Neural cell (in vitro differentiated cells): ENCODE measurements around the gene CDK17. TPM values are rescaled to one million over a fixed set of nuclear protein-coding genes. Genes with fewer than 3 reads are reported as not detected.

ENCODE experiments used
- H2AFZ ChIP-seq: fragments of 200-600, 300-800 bp; sonication (generic), shearing (Covaris generic); 2 replicates; pipeline ENCODE4 v1.6.0; 2014; ENCODE audit warnings: low read depth, mild to moderate bottlenecking, antibody characterized with exemption, low read length, moderate library complexity
- H3F3A ChIP-seq: fragments of 200-600 bp; shearing (Covaris generic); 2 replicates; pipeline ENCODE4 v1.6.1; 2016; ENCODE audit warnings: mild to moderate bottlenecking, moderate library complexity, mixed read lengths, antibody characterized with exemption, low read length; ENCODE audit not compliant: insufficient read depth, poor library complexity, severe bottlenecking
- H3K27ac ChIP-seq: fragments of 200-600, 300-800 bp; sonication (generic), shearing (Covaris generic); 2 replicates; pipeline ENCODE4 v1.5.1; 2014; ENCODE audit warnings: mild to moderate bottlenecking, low read length, moderate library complexity
- H3K27me3 ChIP-seq: fragments of 300-800, 200-600 bp; sonication (generic), shearing (Covaris generic); 2 replicates; pipeline ENCODE4 v1.6.0; 2014; ENCODE audit warnings: mild to moderate bottlenecking, low read depth, low read length, moderate library complexity; ENCODE audit not compliant: insufficient read depth
- H3K36me3 ChIP-seq: fragments of 300-800, 200-600 bp; sonication (generic), shearing (Covaris generic); 2 replicates; pipeline ENCODE4 v1.5.1; 2014; ENCODE audit warnings: mild to moderate bottlenecking, antibody characterized with exemption, low read length, moderate library complexity; ENCODE audit not compliant: insufficient read depth
- H3K4me2 ChIP-seq: fragments of 300-800, 200-600 bp; sonication (generic), shearing (Covaris generic); 2 replicates; pipeline ENCODE4 v1.6.0; 2014; ENCODE audit warnings: mild to moderate bottlenecking, low read length
- H3K4me3 ChIP-seq: fragments of 300-800, 200-600 bp; sonication (generic), shearing (Covaris generic); 2 replicates; pipeline ENCODE4 v1.5.1; 2014; ENCODE audit warnings: mild to moderate bottlenecking, low read length, moderate library complexity
- H3K79me2 ChIP-seq: fragments of 200-600 bp; shearing (Covaris generic); replicated peaks from 2 replicates; pipeline ENCODE4 v1.6.0; 2014; ENCODE audit warnings: mild to moderate bottlenecking, low read length, moderate library complexity; ENCODE audit not compliant: insufficient read depth
- H3K9ac ChIP-seq: fragments of 300-800, 200-600 bp; sonication (generic), shearing (Covaris generic); 2 replicates; pipeline ENCODE4 v1.6.1; 2016; ENCODE audit warnings: mild to moderate bottlenecking, low read length, mixed read lengths
- H3K9me2 ChIP-seq: fragments of 200-600 bp; shearing (Covaris generic); 2 replicates; pipeline ENCODE4 v1.6.1; 2016; ENCODE audit warnings: mild to moderate bottlenecking, low read length, mixed read lengths; ENCODE audit not compliant: insufficient read depth
- H3K9me3 ChIP-seq: fragments of 200-600, 300-800 bp; sonication (generic), shearing (Covaris generic); 2 replicates; pipeline ENCODE4 v1.6.1; 2016; ENCODE audit warnings: mild to moderate bottlenecking, mixed run types, low read length, moderate library complexity, mixed read lengths
- H4K20me1 ChIP-seq: fragments of 200-600 bp; shearing (Covaris generic); 2 replicates; pipeline ENCODE4 v1.6.1; 2016; ENCODE audit warnings: mild to moderate bottlenecking, mixed run types; ENCODE audit not compliant: insufficient read depth
- EP300 ChIP-seq: fragments of 450-650 bp; conservative IDR thresholded peaks from 2 replicates; pipeline ENCODE4 v1.6.1; 2014; ENCODE audit warnings: antibody characterized with exemption, mild to moderate bottlenecking, moderate library complexity; ENCODE audit not compliant: poor library complexity, severe bottlenecking
- EZH2 ChIP-seq: fragments of 200-600, 300-800 bp; shearing (Covaris generic), sonication (generic); IDR thresholded peaks from 2 replicates; pipeline ENCODE4 v1.6.1; 2014; ENCODE audit warnings: antibody characterized with exemption, low read length, borderline replicate concordance, mild to moderate bottlenecking; ENCODE audit not compliant: insufficient read depth, poor library complexity, severe bottlenecking
- MXI1 ChIP-seq: fragments of 450-650 bp; conservative IDR thresholded peaks from 2 replicates; pipeline ENCODE4 v1.6.1; 2014; ENCODE audit warnings: antibody characterized with exemption, mild to moderate bottlenecking; ENCODE audit not compliant: poor library complexity, severe bottlenecking
- POLR2AphosphoS5 ChIP-seq: IDR thresholded peaks from 2 replicates; pipeline ENCODE4 v1.6.1; 2012
- RAD21 ChIP-seq: fragments of 450-650 bp; conservative IDR thresholded peaks from 2 replicates; pipeline ENCODE4 v1.6.1; 2014; ENCODE audit warnings: antibody characterized with exemption, mild to moderate bottlenecking, moderate library complexity
- SMC3 ChIP-seq: fragments of 450-650 bp; conservative IDR thresholded peaks from 2 replicates; pipeline ENCODE4 v1.6.1; 2014; ENCODE audit warnings: antibody characterized with exemption, mild to moderate bottlenecking, moderate library complexity; ENCODE audit not compliant: poor library complexity
- TAF1 ChIP-seq: IDR thresholded peaks from 2 replicates; pipeline ENCODE4 v1.6.1; 2012; ENCODE audit warnings: low read depth
- polyA plus RNA-seq: library from polyadenylated mRNA; depleted of rRNA; stranded (reverse); fragments of >200 nt; gene quantifications from 2 replicates; pipeline ENCODE4 v1.2.3, GENCODE V29; 2014
- TF ChIP-seq, protein P1 (sequence below): fragments of 450-650 bp; IDR thresholded peaks from 2 replicates; pipeline ENCODE4 v1.5.1; 2014; ENCODE audit warnings: antibody characterized with exemption, mild to moderate bottlenecking, moderate library complexity; ENCODE audit not compliant: poor library complexity, severe bottlenecking
- TF ChIP-seq, protein P2 (sequence below): IDR thresholded peaks from 2 replicates; pipeline ENCODE4 v1.6.1; 2012; ENCODE audit warnings: borderline replicate concordance

CDK17 gene
- polyA plus RNA-seq, 1 donor from 2014 or later, result 119 TPM

DNA sequence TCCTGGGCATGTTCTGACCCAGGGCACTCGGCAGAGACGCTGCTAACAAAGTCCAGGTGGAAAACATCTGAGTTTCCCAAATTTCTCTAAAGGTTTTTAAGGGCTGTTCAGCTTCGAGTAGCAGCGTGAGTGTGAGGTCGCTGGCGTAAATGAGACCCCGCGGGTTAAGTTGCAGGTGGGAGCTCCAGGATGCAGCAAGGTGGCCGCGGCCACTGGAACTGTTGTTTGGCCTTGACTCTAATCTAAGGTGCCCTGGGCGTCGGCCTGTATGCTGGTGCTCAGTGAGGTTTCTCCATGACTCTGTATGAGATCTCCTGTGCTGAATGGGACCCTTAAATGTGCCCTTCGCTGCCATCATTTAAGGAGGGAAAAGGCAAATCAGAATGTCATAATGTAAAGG, 155.4 kb downstream of the CDK17 start:
- TF ChIP-seq POLR2AphosphoS5 (no peak), MXI1 (no peak), TAF1 (no peak), SMC3 (no peak), EP300 (no peak), RAD21 (no peak), EZH2 (no peak)
- TF ChIP-seq, protein P1, sequence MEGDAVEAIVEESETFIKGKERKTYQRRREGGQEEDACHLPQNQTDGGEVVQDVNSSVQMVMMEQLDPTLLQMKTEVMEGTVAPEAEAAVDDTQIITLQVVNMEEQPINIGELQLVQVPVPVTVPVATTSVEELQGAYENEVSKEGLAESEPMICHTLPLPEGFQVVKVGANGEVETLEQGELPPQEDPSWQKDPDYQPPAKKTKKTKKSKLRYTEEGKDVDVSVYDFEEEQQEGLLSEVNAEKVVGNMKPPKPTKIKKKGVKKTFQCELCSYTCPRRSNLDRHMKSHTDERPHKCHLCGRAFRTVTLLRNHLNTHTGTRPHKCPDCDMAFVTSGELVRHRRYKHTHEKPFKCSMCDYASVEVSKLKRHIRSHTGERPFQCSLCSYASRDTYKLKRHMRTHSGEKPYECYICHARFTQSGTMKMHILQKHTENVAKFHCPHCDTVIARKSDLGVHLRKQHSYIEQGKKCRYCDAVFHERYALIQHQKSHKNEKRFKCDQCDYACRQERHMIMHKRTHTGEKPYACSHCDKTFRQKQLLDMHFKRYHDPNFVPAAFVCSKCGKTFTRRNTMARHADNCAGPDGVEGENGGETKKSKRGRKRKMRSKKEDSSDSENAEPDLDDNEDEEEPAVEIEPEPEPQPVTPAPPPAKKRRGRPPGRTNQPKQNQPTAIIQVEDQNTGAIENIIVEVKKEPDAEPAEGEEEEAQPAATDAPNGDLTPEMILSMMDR, result no peak
- TF ChIP-seq, protein P2, sequence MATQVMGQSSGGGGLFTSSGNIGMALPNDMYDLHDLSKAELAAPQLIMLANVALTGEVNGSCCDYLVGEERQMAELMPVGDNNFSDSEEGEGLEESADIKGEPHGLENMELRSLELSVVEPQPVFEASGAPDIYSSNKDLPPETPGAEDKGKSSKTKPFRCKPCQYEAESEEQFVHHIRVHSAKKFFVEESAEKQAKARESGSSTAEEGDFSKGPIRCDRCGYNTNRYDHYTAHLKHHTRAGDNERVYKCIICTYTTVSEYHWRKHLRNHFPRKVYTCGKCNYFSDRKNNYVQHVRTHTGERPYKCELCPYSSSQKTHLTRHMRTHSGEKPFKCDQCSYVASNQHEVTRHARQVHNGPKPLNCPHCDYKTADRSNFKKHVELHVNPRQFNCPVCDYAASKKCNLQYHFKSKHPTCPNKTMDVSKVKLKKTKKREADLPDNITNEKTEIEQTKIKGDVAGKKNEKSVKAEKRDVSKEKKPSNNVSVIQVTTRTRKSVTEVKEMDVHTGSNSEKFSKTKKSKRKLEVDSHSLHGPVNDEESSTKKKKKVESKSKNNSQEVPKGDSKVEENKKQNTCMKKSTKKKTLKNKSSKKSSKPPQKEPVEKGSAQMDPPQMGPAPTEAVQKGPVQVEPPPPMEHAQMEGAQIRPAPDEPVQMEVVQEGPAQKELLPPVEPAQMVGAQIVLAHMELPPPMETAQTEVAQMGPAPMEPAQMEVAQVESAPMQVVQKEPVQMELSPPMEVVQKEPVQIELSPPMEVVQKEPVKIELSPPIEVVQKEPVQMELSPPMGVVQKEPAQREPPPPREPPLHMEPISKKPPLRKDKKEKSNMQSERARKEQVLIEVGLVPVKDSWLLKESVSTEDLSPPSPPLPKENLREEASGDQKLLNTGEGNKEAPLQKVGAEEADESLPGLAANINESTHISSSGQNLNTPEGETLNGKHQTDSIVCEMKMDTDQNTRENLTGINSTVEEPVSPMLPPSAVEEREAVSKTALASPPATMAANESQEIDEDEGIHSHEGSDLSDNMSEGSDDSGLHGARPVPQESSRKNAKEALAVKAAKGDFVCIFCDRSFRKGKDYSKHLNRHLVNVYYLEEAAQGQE, result no peak
- H3K4me2 ChIP-seq, result no peak overlapping the region
- no peaks in the 10 kb centered on the region for H3K79me2 ChIP-seq
- no peak overlapping the region for H2AFZ ChIP-seq
- H3K36me3 ChIP-seq, result no peaks in the 10 kb centered on the region
- H3K4me3 ChIP-seq, result no peak overlapping the region
- H3K27me3 ChIP-seq, result no peaks in the 10 kb centered on the region
- H3F3A ChIP-seq, result no peaks in the 10 kb centered on the region
- H3K27ac ChIP-seq, result no peak overlapping the region
- H3K9me2 ChIP-seq, result no peaks in the 10 kb centered on the region
- no peaks in the 10 kb centered on the region for H3K9me3 ChIP-seq
- no peak overlapping the region for H3K9ac ChIP-seq
- H4K20me1 ChIP-seq, result no peaks in the 10 kb centered on the region

DNA sequence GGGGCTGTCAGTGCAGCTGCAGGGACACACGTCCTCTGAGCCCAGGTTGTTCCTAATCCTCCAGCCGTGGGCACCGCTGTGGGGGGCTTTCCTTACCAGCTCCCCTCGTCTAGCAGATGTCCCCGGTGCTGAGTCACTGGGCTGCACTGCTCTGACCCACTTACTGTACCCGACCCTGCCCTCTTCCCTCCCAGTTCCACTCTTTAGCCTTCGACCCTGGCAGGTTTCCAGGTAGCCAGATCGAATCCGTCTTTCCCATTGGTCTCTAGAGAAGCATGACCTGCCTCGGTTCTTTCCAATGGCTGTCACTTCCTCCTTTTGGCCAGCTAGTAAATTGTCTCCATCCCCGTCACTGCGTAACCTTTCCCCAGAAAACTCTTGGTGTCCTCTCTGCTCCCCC, 157.6 kb downstream of the CDK17 start:
- Histone ChIP-seq H3K4me3 (no peak overlapping the region), H2AFZ (no peak overlapping the region), H3F3A (no peaks in the 10 kb centered on the region), H3K79me2 (no peaks in the 10 kb centered on the region), H3K9me3 (no peaks in the 10 kb centered on the region), H3K4me2 (no peak overlapping the region), H3K27me3 (no peaks in the 10 kb centered on the region), H3K27ac (no peak overlapping the region), H4K20me1 (no peaks in the 10 kb centered on the region), H3K9me2 (no peaks in the 10 kb centered on the region), H3K36me3 (no peaks in the 10 kb centered on the region), H3K9ac (no peak overlapping the region)
- no peak for TF ChIP-seq EZH2
- TF ChIP-seq TAF1, result no peak
- TF ChIP-seq EP300, result no peak
- TF ChIP-seq MXI1, result no peak
- TF ChIP-seq, protein P2, result no peak
- TF ChIP-seq, protein P1, result no peak
- no peak for TF ChIP-seq SMC3
- no peak for TF ChIP-seq POLR2AphosphoS5
- no peak for TF ChIP-seq RAD21
